ENCODE data around the gene FDX2.

Gene FDX2

GRCh38 chr19:10321874-10322835 lies 6.3 kb upstream of the FDX2 start:
- H3K4me3 ChIP-seq (ENCODE audit: low read depth, low read length), result no peak overlapping the region
- no peak for TF ChIP-seq CTCF (IDR thresholded peaks at IDR 0.05; ENCODE audit: borderline replicate concordance, insufficient read depth, low read depth, low read length)

GRCh38 chr19:10321417-10321797 lies 5.6 kb upstream of the FDX2 start:
- no peak overlapping the region for H3K4me3 ChIP-seq (ENCODE audit: low read depth, low read length)
- no peak for TF ChIP-seq CTCF (IDR thresholded peaks at IDR 0.05; ENCODE audit: borderline replicate concordance, insufficient read depth, low read depth, low read length)

GRCh38 chr19:10320602-10321416 lies 5.0 kb upstream of the FDX2 start:
- no peak overlapping the region for H3K4me3 ChIP-seq (ENCODE audit: low read depth, low read length)
- TF ChIP-seq CTCF (IDR thresholded peaks at IDR 0.05; ENCODE audit: borderline replicate concordance, insufficient read depth, low read depth, low read length), result no peak

GRCh38 chr19:10318807-10319682 lies 3.2 kb upstream of the FDX2 start:
- no peak for TF ChIP-seq CTCF (IDR thresholded peaks at IDR 0.05; ENCODE audit: borderline replicate concordance, insufficient read depth, low read depth, low read length)

GRCh38 chr19:10317857-10318462 lies 2.1 kb upstream of the FDX2 start:
- no peak overlapping the region for H3K4me3 ChIP-seq (ENCODE audit: low read depth, low read length)
- no peak for TF ChIP-seq CTCF (IDR thresholded peaks at IDR 0.05; ENCODE audit: borderline replicate concordance, insufficient read depth, low read depth, low read length)

More at GRCh38 chr19:10318807-10319682, 3.2 kb upstream of the FDX2 start:
- no peak overlapping the region for H3K4me3 ChIP-seq (ENCODE audit: low read depth, low read length)
